Epidermal melanocyte (primary cell): ENCODE data around the gene ADAM8.

Source experiments
- DNase-seq: peaks from one replicate; pipeline ENCODE4 v3.0.0; 2011; ENCODE audit warnings: low spot score; ENCODE audit not compliant: insufficient read length

Gene ADAM8

GRCh38 chr10:133308421-133309099, 31.9 kb upstream of the ADAM8 start, which contains the start of the genes TUBGCP2 and ZNF511:
Gene TUBGCP2, minus strand, starts transcription at chr10:133308872. Its CDS starts 5,931 bp downstream, at chr10:133302941.
Gene ZNF511, plus strand, starts transcription at chr10:133308914. Its CDS starts 30 bp downstream, at chr10:133308944.
- peak; percentile 88 for DNase-seq

DNA sequence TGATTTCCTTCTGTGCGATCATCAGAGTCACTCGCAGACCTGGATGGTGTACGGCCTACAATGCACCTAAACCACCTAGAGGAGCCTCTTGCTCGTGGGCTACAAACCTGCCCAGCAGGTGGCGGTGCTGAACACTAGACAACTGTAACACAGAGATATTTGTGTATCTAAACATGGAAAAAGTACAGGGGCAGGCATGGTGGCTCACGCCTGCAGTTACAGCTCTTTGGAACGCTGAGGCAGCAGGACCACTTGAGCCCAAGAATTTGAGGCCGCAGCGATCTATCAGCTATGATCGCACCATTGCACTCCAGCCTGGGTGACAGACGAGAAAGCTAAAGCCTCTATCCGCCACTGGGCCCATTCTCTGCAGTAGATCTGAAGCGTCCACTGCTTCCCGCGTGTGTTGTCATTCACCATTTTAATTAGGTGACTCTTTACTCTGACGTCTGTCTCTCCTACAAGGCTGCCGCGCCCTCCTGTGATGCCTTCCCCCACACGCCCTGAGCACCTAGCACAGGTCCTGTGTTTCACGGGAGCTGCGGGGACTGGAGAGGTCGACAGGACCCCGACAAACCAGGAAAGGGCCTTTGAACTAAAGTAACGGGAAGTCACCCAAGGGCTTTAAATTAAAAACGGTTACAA, 31.2 kb upstream of the ADAM8 start:
- no peak for DNase-seq

- DNase-seq, result no peak
Measured at GRCh38 chr10:133306941-133307379, 30.3 kb upstream of the ADAM8 start.

DNA sequence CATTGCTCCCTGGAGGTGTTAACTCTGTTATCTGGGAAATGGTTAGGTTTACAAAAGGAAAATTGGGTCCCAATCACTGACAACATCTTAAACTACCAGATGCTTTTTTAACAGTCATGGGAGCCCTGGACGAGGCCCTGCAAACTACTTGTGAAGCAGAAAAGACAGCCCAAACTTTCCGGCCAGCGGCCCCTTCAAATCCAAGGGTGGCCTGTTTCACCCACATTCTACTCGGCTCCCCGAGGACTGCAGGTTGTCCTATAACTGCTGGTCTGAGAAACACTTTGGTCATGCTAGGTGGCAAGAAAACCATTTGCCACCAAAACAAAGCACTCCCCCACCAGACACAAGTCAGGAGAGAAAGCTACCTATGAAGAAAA, 29.4 kb upstream of the ADAM8 start:
- no peak for DNase-seq

DNA sequence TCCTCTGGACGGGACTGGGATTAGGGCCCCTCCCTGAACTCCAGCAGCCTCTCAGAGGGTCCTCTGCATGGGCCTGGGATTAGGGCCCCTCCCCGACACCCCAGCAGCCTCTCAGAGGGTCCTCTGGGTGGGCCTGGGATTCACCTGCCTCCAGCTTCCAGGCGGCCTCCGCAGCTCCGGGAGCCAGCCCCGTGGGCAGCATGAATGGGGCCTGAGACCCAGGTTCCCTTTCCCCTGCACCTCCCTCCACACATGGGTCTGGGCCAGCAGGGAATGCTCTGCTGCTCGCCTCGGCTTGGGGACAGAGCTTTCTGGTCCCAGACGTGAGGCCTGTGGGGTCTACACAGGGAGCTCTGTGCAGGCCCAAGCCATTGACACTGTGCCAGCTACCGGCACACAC, 26.5 kb upstream of the ADAM8 start:
- no peak for DNase-seq

GRCh38 chr10:133302230-133302629, 25.6 kb upstream of the ADAM8 start:
- no peak for DNase-seq

- DNase-seq, result no peak
Measured at GRCh38 chr10:133299738-133300137, 23.1 kb upstream of the ADAM8 start.

DNA sequence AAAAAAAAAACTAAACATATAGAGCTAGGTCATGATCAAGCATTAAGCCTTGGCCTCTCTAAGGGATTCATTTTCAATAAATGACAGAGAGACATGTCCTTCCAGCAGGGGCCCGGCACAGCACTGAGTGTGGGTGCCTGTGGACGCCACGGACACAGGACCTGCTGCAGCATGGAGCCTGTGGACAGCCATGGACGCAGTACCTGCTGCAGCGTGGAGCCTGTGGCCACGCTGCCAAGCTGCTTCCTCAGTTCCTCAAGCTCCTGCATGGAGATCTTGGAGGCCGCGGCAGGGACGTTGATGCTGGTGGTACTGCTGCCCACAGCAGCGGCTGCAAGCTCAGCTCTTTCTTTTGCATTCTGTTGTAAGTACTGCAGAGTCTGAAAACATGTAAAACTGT, 22.6 kb upstream of the ADAM8 start:
- no peak for DNase-seq

DNA sequence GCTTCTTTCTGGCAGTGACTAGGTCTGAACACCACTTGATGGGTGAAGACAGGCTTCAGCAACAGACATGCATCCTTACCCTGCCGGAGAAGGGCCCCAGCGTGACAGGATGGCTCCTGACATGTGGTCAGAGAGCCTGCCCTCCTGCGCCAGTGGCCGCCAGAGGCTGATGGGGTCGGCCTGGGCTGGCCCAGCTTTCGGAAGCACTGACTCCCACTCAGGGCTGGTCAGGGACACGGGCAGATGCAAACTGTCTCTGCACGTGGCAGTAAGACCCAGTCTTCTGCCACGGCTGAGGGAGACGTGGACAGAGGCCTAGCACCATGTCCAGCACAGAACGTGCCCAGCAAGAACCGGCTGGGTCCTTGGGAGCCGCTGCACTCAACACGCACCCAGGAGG, 21.8 kb upstream of the ADAM8 start:
- no peak for DNase-seq

GRCh38 chr10:133297504-133297903, 20.8 kb upstream of the ADAM8 start:
- no peak for DNase-seq

DNA sequence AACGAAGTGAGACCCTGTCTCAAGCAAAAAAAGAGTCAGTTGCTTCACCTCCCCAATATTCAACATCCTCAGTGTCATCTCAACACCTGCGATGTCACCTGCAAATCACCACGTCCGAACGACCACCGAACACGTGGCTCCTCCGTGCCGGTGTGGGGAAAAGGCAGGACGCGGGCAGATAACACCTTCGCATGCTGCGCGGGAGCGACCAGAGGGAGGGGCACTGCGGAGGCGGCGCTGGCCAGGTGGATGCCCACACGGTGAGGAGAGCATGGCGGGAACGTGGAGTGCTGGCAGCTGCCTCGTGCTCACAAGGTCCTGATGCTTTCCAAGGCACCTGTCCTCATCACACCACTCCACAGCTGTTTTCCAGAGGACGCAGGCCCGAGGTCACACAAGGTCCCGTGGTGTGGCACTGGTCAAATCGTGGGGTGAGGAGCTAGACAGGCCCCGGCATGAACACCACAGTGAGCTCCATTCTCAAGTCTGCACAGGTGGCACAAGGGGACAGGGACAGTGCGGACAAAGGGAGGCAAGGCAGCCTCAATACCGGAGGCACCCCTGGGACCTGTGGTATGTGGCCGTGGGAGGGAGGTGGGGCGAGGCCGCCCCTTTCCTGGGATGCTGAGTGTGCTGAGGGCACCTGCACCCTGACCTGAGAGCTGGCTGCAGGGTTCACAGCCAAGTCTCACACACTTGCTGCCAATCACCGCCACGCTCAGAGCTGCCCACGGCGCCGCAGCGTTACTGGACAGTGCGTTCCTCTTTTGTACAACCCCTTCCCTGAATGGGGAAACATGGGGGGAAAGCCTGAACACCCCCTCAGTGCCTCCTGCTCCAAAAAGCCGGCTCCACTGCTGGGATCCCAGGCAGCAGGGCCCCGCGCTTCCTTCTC, 19.0 kb upstream of the ADAM8 start:
- no peak for DNase-seq

- DNase-seq, result peak; percentile 16
Measured at GRCh38 chr10:133294189-133294588, 17.5 kb upstream of the ADAM8 start.

GRCh38 chr10:133293810-133294119, 17.1 kb upstream of the ADAM8 start:
- no peak for DNase-seq

DNA sequence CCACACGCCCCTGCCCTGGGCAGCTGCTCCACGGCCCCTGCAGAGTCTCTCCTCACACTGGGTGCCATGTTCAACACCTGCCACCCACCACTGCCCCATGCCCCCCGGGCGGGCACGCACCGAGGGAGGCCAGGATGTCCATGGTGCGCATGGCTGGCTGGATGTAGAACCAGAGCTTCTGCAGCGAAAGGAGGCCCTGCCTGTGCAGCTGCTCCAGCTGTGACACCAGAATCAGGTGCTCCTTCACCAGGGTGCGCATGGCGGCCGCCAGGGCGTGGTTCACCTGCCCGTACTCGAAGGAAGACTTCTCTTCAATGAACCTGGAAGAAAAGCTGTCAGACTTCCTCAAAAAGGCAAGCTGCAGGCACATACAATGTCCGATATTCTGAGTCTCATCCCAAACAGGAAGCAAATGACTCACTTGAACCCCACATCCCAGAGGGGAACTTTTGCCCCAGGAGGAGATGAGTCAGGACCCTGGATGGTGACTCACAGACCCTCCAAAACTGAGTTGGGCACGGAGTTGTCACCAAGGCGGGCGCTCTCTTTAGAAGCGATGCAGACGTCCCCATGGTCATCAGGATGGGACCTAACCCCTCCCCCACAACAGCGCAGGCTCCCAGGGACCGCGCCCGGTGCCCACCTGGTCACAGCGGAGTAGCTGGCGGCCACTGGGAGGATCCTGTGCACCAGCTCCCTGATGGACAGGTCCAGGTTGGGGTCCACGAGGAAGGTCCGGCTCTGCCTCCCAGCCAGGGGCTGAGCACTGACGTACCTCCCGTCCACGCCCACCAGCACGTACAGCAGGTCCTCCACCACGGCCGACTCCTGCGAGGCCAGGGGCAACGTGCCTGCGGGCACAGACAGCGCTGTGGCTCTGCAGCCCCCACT, 16.5 kb upstream of the ADAM8 start:
- DNase-seq, result peak; percentile 28

- DNase-seq, result no peak
Measured at GRCh38 chr10:133289761-133290160, 13.1 kb upstream of the ADAM8 start.

DNA sequence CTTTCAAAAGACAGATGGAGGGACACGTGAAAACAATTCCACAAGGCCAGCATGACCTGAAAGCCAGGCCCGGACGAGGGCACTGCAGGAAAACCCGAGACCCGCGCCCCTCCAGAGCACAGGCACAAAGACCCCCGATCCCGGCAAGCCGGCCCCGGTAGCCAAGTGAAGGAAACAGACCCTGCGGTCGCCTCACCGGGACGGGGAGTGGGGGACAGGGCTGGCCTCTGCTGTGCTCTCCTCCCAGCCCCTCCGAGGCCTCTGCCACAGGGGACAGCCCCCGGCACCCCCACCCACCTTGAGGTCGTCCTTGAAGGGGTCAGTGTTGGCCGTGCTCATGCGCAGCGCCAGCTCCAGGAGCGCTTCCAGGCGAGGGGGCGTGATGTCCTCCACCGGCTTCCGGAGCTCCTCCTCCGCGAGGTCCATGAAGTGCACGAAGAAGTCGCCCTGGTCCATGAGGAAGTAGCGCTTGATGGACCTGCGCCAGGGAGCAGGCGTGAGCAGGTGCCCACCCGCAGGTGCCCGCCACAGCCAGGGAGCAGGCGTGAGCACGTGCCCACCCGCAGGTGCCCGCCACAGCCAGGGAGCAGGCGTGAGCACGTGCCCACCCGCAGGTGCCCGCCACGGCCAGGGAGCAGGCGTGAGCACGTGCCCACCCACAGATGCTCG, 11.3 kb upstream of the ADAM8 start:
- no peak for DNase-seq

- DNase-seq, result no peak
Measured at GRCh38 chr10:133286366-133286765, 9.7 kb upstream of the ADAM8 start.

- DNase-seq, result no peak
Measured at GRCh38 chr10:133285217-133285616, 8.5 kb upstream of the ADAM8 start.

GRCh38 chr10:133283931-133284330, 7.3 kb upstream of the ADAM8 start:
- no peak for DNase-seq

GRCh38 chr10:133282846-133283390, 6.2 kb upstream of the ADAM8 start:
- DNase-seq, result no peak
